ENCODE results near the gene ADCY3.
"Not testable (repeated sequence)": the region's sequence is repeated elsewhere in the genome, so short reads cannot be mapped to it uniquely, and the experiment has no call there.

ADCY3 gene

GRCh38 chr2:24836706-24837105 is 83.3 kb downstream of the ADCY3 start:
- no peak for DNase-seq (ENCODE audit: extremely low read depth, low read depth)
- no peak for TF ChIP-seq CTCF (IDR thresholded peaks at IDR 0.05; ENCODE audit: low read depth, low read length)

DNA sequence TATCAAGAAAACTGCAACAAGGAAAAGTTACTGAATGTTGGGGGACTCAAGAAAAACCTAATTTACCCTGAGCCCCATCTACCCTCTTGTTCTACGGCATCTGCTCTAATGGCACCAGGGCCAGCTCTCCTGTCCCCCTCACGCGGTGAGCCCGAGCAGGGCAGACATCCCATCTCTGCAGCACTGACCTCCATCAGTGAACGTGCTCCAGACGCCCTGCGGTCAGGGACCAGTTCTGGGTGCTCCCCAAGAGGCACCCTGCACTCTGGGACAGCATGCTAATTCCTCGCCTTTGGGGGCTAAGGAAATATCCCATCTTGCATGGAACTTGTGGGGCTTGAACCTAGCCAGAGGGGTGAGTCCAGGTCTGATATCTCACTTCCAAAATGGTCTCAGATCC is 83.8 kb downstream of the ADCY3 start:
- no peak for DNase-seq (ENCODE audit: extremely low read depth, low read depth)
- no peak for TF ChIP-seq CTCF (IDR thresholded peaks at IDR 0.05; ENCODE audit: low read depth, low read length)

- not testable (repeated sequence) for DNase-seq (ENCODE audit: extremely low read depth, low read depth)
These were observed 84.6 kb downstream of the ADCY3 start for GRCh38 chr2:24835411-24835810.

- no peak for DNase-seq (ENCODE audit: extremely low read depth, low read depth)
- no peak for TF ChIP-seq CTCF (IDR thresholded peaks at IDR 0.05; ENCODE audit: low read depth, low read length)
These were observed 85.2 kb downstream of the ADCY3 start for GRCh38 chr2:24834733-24835395.

DNA sequence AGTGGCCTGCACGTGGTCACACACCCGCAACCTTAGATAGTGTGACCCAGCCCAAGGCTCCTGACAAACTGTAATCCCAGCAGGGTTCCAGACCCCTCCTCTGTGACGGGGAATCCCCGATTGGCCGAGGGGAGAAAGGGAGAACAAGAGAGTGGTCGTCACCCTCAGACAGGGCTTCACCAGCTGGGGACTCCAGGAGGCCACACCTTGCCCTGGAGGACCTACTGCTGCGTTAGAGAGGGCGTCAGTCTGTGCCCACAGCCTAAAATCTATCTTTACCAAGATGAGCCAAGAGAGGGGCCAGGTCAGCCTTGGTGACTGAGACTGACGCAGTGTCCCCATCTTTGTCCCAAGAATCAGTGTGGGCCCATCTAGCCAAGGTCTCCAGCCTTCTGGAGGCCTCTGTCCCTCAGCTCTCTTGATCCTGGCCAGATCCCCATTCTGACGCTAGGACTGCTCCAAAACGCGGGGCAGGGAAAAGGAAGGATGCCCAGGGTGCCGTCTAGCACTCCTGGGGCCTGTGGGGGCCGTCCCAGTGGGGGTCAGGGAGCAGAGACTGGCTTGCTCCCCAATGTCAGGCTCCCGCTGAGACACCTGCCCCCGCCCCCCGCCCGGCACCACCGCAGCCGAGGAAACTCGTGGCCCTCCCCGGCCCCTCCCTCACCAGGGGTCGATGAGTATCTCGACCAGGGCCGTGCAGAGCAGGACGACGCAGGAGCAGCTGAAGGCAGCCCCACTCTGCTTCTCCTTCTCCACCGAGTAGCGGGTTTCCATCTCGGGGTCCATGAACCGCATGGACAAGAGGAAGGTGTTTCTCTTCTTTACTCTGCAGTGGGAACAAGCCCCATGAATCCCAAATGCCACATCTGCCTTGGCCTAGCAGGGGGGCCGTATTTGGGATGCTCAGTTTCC is 86.0 kb downstream of the ADCY3 start:
- DNase-seq (ENCODE audit: extremely low read depth, low read depth): no peak
- no peak for TF ChIP-seq CTCF (IDR thresholded peaks at IDR 0.05; ENCODE audit: low read depth, low read length)

DNA sequence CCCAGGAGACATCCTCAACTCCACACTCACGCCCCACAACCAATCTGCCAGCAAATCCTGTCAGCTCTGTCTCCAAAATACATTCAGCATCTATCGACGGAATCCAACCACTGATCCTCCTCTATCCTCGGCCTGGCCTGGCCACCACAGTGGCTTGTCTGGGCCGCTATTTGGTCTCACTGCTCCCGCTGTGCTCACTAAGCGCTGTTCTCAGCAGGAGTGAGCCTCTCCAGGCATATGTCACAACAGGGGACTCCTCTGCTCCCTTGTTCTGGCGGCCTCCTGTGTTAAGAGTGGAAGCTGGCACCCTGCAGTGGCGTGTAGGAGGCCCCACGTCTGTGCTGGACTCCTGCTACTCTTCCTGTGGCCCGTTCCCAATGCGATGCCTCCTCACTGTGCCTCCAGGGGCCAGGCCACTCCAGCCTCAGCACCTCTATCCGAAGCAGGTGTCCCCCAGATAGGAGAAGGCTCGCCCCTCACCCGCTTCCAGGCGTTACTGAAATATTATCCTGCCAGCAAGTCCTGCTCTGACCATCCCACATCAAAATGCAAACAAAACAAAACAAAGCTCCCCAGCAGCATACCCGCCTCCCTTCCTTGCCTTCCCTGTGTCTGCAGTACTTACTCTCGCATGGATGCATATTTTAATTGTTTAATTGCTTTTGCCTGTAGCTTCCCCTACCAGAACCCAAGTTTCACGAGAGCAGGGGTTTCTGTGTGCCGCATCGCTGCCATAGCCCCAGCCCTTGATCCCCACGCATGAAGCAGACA is 86.9 kb downstream of the ADCY3 start:
- DNase-seq (ENCODE audit: extremely low read depth, low read depth): no peak
- TF ChIP-seq CTCF (IDR thresholded peaks at IDR 0.05; ENCODE audit: low read depth, low read length): no peak

DNA sequence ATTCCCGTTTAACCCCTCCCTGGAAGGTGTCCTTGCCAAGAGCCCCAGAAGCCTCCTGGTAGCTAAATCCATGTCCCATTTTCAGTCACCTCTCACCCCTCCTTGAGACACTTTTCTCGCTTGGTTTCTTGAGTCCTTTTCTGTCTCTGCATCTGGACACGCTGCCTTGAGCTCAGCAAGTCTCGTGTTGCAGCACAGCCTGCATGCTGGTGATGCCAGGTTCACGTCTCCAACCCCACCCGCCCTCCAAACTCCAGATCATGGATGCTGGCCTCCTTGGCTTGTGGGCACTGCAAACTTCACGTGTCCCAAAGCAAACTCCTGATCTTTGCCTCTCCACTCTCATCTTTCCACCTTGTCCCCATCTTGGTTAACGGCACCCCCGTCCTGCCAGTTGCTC is 87.5 kb downstream of the ADCY3 start:
- no peak for DNase-seq (ENCODE audit: extremely low read depth, low read depth)
- TF ChIP-seq CTCF (IDR thresholded peaks at IDR 0.05; ENCODE audit: low read depth, low read length): no peak

Measured in AG09319 (cell line).